K562 (cell line): ENCODE results near the gene TRIM44. TPM values are rescaled to one million over a fixed set of nuclear protein-coding genes. Genes with fewer than 3 reads are reported as not detected.

Experiments
- ATAC-seq: fragments of 200-7000 bp; cut with Tn5 transposase; 3 replicates; pipeline ENCODE4 v1.9.1; 2020; ENCODE audit warnings: moderate library complexity
- BruUV-seq: library from RNA; stranded (reverse); fragments of 400-500 nt; replicated peaks from 2 replicates; lab custom pipeline; 2021; lab: Mats Ljungman, UMichigan
- CTCF ChIA-PET: fragments of 300-600 bp; formaldehyde crosslinking; extraction: SDS; loops from one replicate; lab custom pipeline; 2021; ENCODE audit warnings: low intra/inter-chr PET ratio; lab: Yijun Ruan, JAX
- POLR2A ChIA-PET: fragments of 300-600, 350-650 bp; sonication (Branson Sonifier 250); formaldehyde crosslinking; extraction: SDS; loops from one replicate; lab custom pipeline; 2021; ENCODE audit warnings: antibody characterized with exemption, inconsistent platforms; lab: Yijun Ruan, JAX
- DNase-seq, 4 experiments: peaks; one replicate each; pipeline versions ENCODE4 v3.0.0 to v3.0.0-alpha.2; 2011 to 2018; ENCODE audit warnings: low spot score in 3 of 4, mixed read lengths in 3 of 4; ENCODE audit errors: extremely low read depth in 1 of 4
- FAIRE-seq: peaks from 2 replicates; lab custom pipeline; 2011; peaks lifted over from hg19 to GRCh38; lab: Jason Lieb, UNC
- H2AFZ ChIP-seq: 2 replicates; pipeline ENCODE4 v1.6.0; 2011; ENCODE audit warnings: low read depth, low read length, control low read depth, inconsistent platforms
- H3K27ac ChIP-seq: fragments of 200-600 bp; 3 replicates; pipeline ENCODE4 v1.8.0; 2011; ENCODE audit warnings: low read depth, mild to moderate bottlenecking, control low read depth, inconsistent platforms, low read length, moderate library complexity, mixed read lengths; ENCODE audit errors: extremely low read depth
- H3K27me3 ChIP-seq, 2 experiments: fragments of 300-600 bp in 1 of 2; 2 replicates in 1 of 2; 3 replicates in 1 of 2; pipeline versions ENCODE4 v1.6.0 to v1.8.0; 2011; ENCODE audit warnings: inconsistent platforms in 2 of 2, low read length in 2 of 2, mild to moderate bottlenecking in 1 of 2, mixed read lengths in 1 of 2, moderate library complexity in 1 of 2; ENCODE audit not compliant: control insufficient read depth in 2 of 2, insufficient read depth in 2 of 2
- H3K36me3 ChIP-seq: fragments of 300-600 bp; 3 replicates; pipeline ENCODE4 v1.8.0; 2011; ENCODE audit warnings: mild to moderate bottlenecking, low read length, inconsistent platforms; ENCODE audit not compliant: control insufficient read depth, insufficient read depth
- H3K4me1 ChIP-seq, 2 experiments: fragments of 200-600 bp in 1 of 2; replicated peaks in 1 of 2; 2 replicates in 1 of 2; 3 replicates in 1 of 2; pipeline versions ENCODE4 v1.5.1 to v1.8.0; 2011; ENCODE audit warnings: inconsistent platforms in 2 of 2, low read length in 2 of 2, mild to moderate bottlenecking in 1 of 2, mixed read lengths in 1 of 2, moderate library complexity in 1 of 2; ENCODE audit not compliant: control insufficient read depth in 2 of 2, insufficient read depth in 2 of 2
- H3K4me2 ChIP-seq: 2 replicates; pipeline ENCODE4 v1.6.1; 2011; ENCODE audit warnings: low read length, control low read depth, inconsistent platforms, mixed read lengths; ENCODE audit not compliant: insufficient read depth
- H3K4me3 ChIP-seq: fragments of 200-600 bp; sonication (generic), shearing (Covaris generic); 2 replicates; pipeline ENCODE4 v1.5.1; 2016; ENCODE audit warnings: control low read depth, inconsistent platforms
- H3K79me2 ChIP-seq: fragments of 200-600 bp; 3 replicates; pipeline ENCODE4 v1.8.0; 2011; ENCODE audit warnings: low read length, inconsistent platforms; ENCODE audit not compliant: control insufficient read depth, insufficient read depth
- H3K9ac ChIP-seq, 2 experiments: 2 replicates each; pipeline versions ENCODE4 v1.6.0 to v1.6.1; 2011; ENCODE audit warnings: low read depth in 2 of 2, low read length in 2 of 2, control low read depth in 1 of 2, inconsistent platforms in 1 of 2, mild to moderate bottlenecking in 1 of 2, mixed read lengths in 1 of 2; ENCODE audit not compliant: insufficient read depth in 1 of 2
- H3K9me1 ChIP-seq: one replicate; pipeline ENCODE4 v1.6.0; 2011; ENCODE audit warnings: inconsistent platforms, mild to moderate bottlenecking, low read length, moderate library complexity; ENCODE audit not compliant: control insufficient read depth, insufficient read depth
- H3K9me3 ChIP-seq: replicated peaks from 2 replicates; pipeline ENCODE4 v1.5.1; 2011; ENCODE audit warnings: low read depth, low read length, inconsistent platforms; ENCODE audit not compliant: control insufficient read depth, insufficient read depth
- H4K20me1 ChIP-seq: replicated peaks from 2 replicates; pipeline ENCODE4 v1.6.1; 2011; ENCODE audit warnings: low read length, inconsistent platforms, mixed read lengths; ENCODE audit not compliant: control insufficient read depth, insufficient read depth
- DNMT1 ChIP-seq: fragments of 450-650 bp; IDR thresholded peaks from 2 replicates; pipeline ENCODE4 v1.6.1; 2016; ENCODE audit warnings: antibody characterized with exemption, mild to moderate bottlenecking
- HCFC1 ChIP-seq: IDR thresholded peaks from 2 replicates; pipeline ENCODE4 v1.6.1; 2012; ENCODE audit warnings: low read depth, low read length, improper control_type of control experiment
- HMG20A ChIP-seq: fragments of 450-650 bp; formaldehyde crosslinking; conservative IDR thresholded peaks from 2 replicates; pipeline ENCODE4 v1.4.0; 2020; ENCODE audit warnings: mild to moderate bottlenecking, mixed read lengths
- WGBS: fragments of 100-300 bp; shearing (Covaris generic); methylation state at CpG from one replicate; pipeline ENCODE4 v1.1.6; 2016; ENCODE audit warnings: low coverage, mixed read lengths; ENCODE audit not compliant: insufficient coverage; ENCODE audit errors: missing lambda C conversion rate; 5-methylcytosine and 5-hydroxymethylcytosine counted together
- in situ Hi-C: fragments of 300-500 bp; cut with MboI; formaldehyde crosslinking; loops from 4 replicates; pipeline ENCODE4 v1.15.0; 2018; ENCODE audit warnings: inconsistent platforms, mixed read lengths
- intact Hi-C: fragments of 100-400 bp; cut with micrococcal nuclease; formaldehyde crosslinking; loops from 2 replicates; pipeline ENCODE4 v1.14.2; 2022
- polyA plus RNA-seq, 8 experiments: library from polyadenylated mRNA; depleted of rRNA in 4 of 8; stranded (reverse) in 5 of 8; unstranded in 3 of 8; fragments of >200 nt; fragmentation: Nextera tagmentation in 2 of 8; fragmentation: Illumina TruSeq in 1 of 8; extraction: Ambion mirVana in 2 of 8; extraction: Trizol in 1 of 8; gene quantifications; 2 replicates each; pipeline versions ENCODE4 v1.2.1 to v1.2.3, GENCODE V29; 2011 to 2014; ENCODE audit warnings: inconsistent platforms in 1 of 8, missing spikeins in 1 of 8
- total RNA-seq, 7 experiments: library from RNA; depleted of rRNA in 6 of 7; stranded (reverse); fragments of >200 nt in 6 of 7; fragmentation: Illumina TruSeq in 2 of 7; extraction: Trizol in 2 of 7; gene quantifications; 2 replicates each; pipeline versions ENCODE4 v1.2.1 to v1.2.3, GENCODE V29; 2011 to 2021; ENCODE audit warnings: low replicate concordance in 1 of 7
- TF ChIP-seq, protein P1 (sequence below): fragments of 450-650 bp; IDR thresholded peaks from 2 replicates; pipeline ENCODE4 v1.6.1; 2016; ENCODE audit warnings: low read depth
- TF ChIP-seq, protein P2 (sequence below), 3 experiments: fragments of 200-800 bp in 1 of 3; sonication (Bioruptor generic) in 1 of 3; sonication (generic) in 1 of 3; formaldehyde crosslinking in 1 of 3; IDR thresholded peaks; 2 replicates each; pipeline versions ENCODE4 v1.6.1 to v1.8.0; 2016 to 2022; ENCODE audit warnings: mild to moderate bottlenecking in 2 of 3, missing compliant biosample characterization in 2 of 3, missing genetic modification characterization in 2 of 3, missing genetic modification reagents in 1 of 3
- TF ChIP-seq, protein P3 (sequence below), 2 experiments: fragments of 250-450 bp in 1 of 2; fragments of 450-650 bp in 1 of 2; sonication (Bioruptor Pico) in 1 of 2; IDR thresholded peaks; 2 replicates each; pipeline versions ENCODE4 v1.6.1 to v1.8.0; 2016 to 2021; ENCODE audit warnings: mild to moderate bottlenecking in 2 of 2, moderate library complexity in 2 of 2, missing compliant biosample characterization in 1 of 2, missing genetic modification characterization in 1 of 2

Gene TRIM44
- total and polyA plus RNA-seq, 9 of the 15 experiments (the other 6 are each of a cell fraction or from before 2014, with no cell fraction given) = 8.3 to 105 (median 37.2) TPM

DNA sequence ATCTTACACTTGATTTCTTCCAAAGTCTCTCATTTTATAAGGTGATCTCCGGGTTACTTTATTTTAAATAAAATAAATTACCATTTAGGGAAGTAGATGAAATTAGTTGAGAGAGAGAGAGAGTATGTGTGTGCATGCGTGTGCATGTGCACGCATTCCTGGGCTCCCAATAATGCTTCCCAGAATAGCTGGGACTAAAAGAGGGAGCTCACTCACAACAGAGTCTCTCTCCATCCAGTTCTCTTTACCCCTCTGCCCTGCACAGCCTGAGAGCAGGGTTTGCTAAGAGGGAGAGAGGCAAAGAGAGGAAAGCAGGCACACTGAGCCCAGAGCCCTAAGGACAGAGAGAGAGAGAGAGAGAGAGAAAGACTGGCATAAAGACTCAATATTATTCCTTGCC, 11.3 kb upstream of the TRIM44 start:
- H3K36me3 ChIP-seq = no peaks in the 10 kb centered on the region
- DNase-seq (no peak), ATAC-seq (no peak), FAIRE-seq (no peak)
- no peaks in the 10 kb centered on the region for H3K4me1 ChIP-seq
- H3K27me3 ChIP-seq = peaks cover 2 to 6% of the 10 kb centered on the region in 2 experiments; a peak in 4 of 5 replicates
- no peak overlapping the region for H3K9ac ChIP-seq
- H3K9me1 ChIP-seq = no peaks in the 10 kb centered on the region
- no TSS peak for BruUV-seq
- H3K9me3 ChIP-seq = no peaks in the 10 kb centered on the region
- TF ChIP-seq, protein P1, sequence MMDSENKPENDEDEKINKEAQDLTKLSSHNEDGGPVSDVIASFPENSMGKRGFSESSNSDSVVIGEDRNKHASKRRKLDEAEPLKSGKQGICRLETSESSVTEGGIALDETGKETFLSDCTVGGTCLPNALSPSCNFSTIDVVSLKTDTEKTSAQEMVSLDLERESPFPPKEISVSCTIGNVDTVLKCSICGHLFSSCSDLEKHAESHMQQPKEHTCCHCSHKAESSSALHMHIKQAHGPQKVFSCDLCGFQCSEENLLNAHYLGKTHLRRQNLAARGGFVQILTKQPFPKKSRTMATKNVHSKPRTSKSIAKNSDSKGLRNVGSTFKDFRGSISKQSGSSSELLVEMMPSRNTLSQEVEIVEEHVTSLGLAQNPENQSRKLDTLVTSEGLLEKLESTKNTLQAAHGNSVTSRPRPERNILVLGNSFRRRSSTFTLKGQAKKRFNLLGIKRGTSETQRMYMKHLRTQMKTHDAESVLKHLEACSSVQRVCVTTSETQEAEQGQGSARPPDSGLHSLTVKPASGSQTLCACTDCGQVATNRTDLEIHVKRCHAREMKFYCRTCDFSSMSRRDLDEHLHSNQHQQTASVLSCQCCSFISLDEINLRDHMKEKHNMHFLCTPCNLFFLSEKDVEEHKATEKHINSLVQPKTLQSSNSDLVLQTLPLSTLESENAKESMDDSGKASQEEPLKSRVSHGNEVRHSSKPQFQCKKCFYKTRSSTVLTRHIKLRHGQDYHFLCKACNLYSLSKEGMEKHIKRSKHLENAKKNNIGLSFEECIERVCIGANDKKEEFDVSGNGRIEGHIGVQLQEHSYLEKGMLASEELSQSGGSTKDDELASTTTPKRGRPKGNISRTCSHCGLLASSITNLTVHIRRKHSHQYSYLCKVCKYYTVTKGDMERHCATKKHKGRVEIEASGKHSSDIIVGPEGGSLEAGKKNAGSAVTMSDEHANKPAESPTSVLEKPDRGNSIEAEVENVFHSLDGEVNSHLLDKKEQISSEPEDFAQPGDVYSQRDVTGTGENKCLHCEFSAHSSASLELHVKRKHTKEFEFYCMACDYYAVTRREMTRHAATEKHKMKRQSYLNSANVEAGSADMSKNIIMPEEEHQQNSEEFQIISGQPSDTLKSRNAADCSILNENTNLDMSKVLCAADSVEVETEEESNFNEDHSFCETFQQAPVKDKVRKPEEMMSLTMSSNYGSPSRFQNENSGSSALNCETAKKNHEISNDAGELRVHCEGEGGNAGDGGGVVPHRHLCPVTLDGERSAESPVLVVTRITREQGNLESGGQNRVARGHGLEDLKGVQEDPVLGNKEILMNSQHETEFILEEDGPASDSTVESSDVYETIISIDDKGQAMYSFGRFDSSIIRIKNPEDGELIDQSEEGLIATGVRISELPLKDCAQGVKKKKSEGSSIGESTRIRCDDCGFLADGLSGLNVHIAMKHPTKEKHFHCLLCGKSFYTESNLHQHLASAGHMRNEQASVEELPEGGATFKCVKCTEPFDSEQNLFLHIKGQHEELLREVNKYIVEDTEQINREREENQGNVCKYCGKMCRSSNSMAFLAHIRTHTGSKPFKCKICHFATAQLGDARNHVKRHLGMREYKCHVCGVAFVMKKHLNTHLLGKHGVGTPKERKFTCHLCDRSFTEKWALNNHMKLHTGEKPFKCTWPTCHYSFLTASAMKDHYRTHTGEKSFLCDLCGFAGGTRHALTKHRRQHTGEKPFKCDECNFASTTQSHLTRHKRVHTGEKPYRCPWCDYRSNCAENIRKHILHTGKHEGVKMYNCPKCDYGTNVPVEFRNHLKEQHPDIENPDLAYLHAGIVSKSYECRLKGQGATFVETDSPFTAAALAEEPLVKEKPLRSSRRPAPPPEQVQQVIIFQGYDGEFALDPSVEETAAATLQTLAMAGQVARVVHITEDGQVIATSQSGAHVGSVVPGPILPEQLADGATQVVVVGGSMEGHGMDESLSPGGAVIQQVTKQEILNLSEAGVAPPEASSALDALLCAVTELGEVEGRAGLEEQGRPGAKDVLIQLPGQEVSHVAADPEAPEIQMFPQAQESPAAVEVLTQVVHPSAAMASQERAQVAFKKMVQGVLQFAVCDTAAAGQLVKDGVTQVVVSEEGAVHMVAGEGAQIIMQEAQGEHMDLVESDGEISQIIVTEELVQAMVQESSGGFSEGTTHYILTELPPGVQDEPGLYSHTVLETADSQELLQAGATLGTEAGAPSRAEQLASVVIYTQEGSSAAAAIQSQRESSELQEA = no peak
- TF ChIP-seq, protein P2, sequence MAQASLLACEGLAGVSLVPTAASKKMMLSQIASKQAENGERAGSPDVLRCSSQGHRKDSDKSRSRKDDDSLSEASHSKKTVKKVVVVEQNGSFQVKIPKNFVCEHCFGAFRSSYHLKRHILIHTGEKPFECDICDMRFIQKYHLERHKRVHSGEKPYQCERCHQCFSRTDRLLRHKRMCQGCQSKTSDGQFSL (CRISPR knock-in tag; IDR thresholded peaks at IDR 0.05) = no peak
- TF ChIP-seq, protein P2 (tag; IDR thresholded peaks at IDR 0.05) = no peak
- TF ChIP-seq HCFC1 = no peak
- TF ChIP-seq, protein P3, sequence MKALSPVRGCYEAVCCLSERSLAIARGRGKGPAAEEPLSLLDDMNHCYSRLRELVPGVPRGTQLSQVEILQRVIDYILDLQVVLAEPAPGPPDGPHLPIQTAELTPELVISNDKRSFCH (CRISPR knock-in tag; IDR thresholded peaks at IDR 0.05) = no peak
- TF ChIP-seq, protein P3 (tag; IDR thresholded peaks at IDR 0.05) = no peak
- TF ChIP-seq HMG20A (CRISPR knock-in tag) = no peak
- TF ChIP-seq DNMT1 = no peak
- H3K4me2 ChIP-seq = no peak overlapping the region
- intact Hi-C loops (no loop called here), in situ Hi-C loops (no loop called here)
- CTCF ChIA-PET = no interaction called here
- 0% methylated on average over 2 of the region's 3 CpGs for WGBS
- H3K27ac ChIP-seq = no peak overlapping the region
- no peaks in the 10 kb centered on the region for H3K79me2 ChIP-seq
- no peak overlapping the region for H3K4me3 ChIP-seq
- POLR2A ChIA-PET = interaction anchor here (0.6 kb wide), 1 partner anchor 128 kb away, joined by 3 read pairs; no protein-coding TSS in a partner anchor
- H4K20me1 ChIP-seq = no peaks in the 10 kb centered on the region
- no peak overlapping the region for H2AFZ ChIP-seq
